ENCODE data around the gene EIF4G3. TPM values are rescaled to one million over a fixed set of nuclear protein-coding genes. Genes with fewer than 3 reads are reported as not detected.
A peak's percentile ranks its signal among the peaks of the same experiment; 100 is the strongest.
"Not testable (repeated sequence)": the region's sequence is repeated elsewhere in the genome, so short reads cannot be mapped to it uniquely, and the experiment has no call there.

Gene EIF4G3
- total RNA-seq, 2 experiments from 2014 or later: 34.9 to 35.8 TPM

DNA sequence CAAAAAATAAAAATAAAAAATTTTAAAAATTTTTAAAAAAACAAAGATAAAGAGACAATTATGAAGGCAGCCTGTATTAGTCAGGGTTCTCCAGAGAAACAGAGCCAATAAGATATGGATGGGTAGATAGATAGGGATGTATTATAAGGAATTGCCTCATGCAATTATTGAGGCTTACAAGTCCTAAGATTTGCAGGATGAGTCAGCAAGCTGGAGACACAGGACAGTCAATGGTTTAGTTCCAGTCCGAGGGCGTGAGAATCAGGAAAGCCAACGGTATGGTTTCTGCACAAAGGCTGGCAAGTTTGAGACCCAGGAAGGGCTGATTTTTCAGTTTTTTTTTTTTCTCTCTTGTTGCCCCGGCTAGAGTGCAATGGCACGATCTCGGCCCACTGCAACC lies 24.1 kb upstream of the EIF4G3 start:
- DNase-seq (no peak), ATAC-seq (ENCODE audit: low read depth) (no peak)
- POLR2A ChIA-PET: no interaction called here
- Mint-ChIP-seq H3K27ac (no peak overlapping the region), H3K4me1 (no peaks in the 10 kb centered on the region), H3K36me3 (no peaks in the 10 kb centered on the region), H3K27me3 (peaks cover 9% of the 10 kb centered on the region), H3K9me3 (no peaks in the 10 kb centered on the region), H3K4me3 (no peak overlapping the region)

DNA sequence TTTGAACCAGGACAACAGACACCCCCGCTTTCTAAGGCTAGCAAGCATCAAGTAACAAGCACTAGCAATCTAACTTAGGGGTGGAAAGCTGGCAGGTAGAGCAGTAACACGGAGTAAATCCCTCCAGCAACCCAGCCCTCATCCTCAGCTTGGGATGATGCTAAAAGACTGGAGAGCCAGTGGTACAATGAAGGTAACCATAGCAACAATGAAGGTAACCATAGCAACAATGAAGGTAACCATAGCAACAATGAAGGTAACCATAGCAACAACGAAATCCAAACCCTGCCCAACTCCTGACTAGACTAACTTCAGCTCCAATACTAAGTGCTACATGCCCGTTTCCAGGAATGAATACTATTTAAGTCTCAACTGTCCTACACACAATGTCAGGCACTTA lies 22.2 kb upstream of the EIF4G3 start:
- ATAC-seq (ENCODE audit: low read depth) (no peak), DNase-seq (no peak)
- no peaks in the 10 kb centered on the region for H3K9me3 Mint-ChIP-seq
- no peaks in the 10 kb centered on the region for H3K36me3 Mint-ChIP-seq
- no peak overlapping the region for H3K4me3 Mint-ChIP-seq
- H3K27me3 Mint-ChIP-seq: peaks cover 12% of the 10 kb centered on the region
- H3K27ac Mint-ChIP-seq: no peak overlapping the region
- H3K4me1 Mint-ChIP-seq: peaks cover 3% of the 10 kb centered on the region
- POLR2A ChIA-PET: no interaction called here

DNA sequence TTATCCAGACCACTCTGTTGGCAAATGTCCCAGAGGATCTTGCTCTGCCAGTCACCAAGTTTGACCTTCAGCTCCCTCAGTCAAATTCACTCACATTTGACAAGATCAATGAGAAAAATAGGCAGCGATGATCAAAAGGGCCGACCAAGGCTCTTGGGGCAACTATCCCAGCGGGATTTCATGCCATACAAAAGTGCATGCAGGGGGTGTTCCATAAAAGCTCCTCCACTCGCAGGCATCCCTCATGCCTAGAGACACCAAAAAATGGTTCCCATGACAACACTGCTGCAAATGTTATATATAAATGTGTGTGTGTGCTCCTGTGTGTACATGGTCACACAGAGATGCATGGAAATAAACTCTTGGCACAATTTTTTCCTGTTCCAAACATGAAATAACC lies 16.2 kb upstream of the EIF4G3 start:
- DNase-seq (no peak), ATAC-seq (ENCODE audit: low read depth) (no peak)
- POLR2A ChIA-PET: no interaction called here
- H3K4me3 Mint-ChIP-seq: no peak overlapping the region
- H3K27ac Mint-ChIP-seq: no peak overlapping the region
- H3K4me1 Mint-ChIP-seq: peaks cover 3% of the 10 kb centered on the region
- H3K36me3 Mint-ChIP-seq: no peaks in the 10 kb centered on the region
- H3K9me3 Mint-ChIP-seq: no peaks in the 10 kb centered on the region
- H3K27me3 Mint-ChIP-seq: peaks cover 36% of the 10 kb centered on the region

DNA sequence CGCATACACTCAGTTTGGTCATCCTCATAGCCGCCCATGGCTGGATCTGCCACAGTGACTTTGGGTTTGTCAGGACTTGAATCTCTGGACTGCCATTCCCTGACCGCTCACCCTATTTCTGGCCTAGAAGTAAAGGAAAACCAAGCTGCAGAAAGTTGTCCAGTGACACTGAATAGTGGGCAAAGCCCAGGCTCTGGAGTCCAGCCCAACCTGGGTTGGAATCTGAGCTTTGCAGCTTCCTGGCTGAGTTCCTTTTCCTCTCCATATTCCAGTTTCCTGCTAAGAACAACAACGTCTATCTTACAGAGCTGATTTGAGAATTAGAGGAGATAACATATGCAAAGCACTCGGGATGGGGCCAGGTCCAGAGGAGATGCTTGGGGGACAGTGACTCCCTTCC lies 15.6 kb upstream of the EIF4G3 start:
- Mint-ChIP-seq H3K27me3 (peaks cover 36% of the 10 kb centered on the region), H3K9me3 (no peaks in the 10 kb centered on the region), H3K4me1 (peaks cover 3% of the 10 kb centered on the region), H3K4me3 (no peak overlapping the region), H3K36me3 (no peaks in the 10 kb centered on the region), H3K27ac (no peak overlapping the region)
- DNase-seq (no peak), ATAC-seq (ENCODE audit: low read depth) (no peak)
- POLR2A ChIA-PET: no interaction called here

DNA sequence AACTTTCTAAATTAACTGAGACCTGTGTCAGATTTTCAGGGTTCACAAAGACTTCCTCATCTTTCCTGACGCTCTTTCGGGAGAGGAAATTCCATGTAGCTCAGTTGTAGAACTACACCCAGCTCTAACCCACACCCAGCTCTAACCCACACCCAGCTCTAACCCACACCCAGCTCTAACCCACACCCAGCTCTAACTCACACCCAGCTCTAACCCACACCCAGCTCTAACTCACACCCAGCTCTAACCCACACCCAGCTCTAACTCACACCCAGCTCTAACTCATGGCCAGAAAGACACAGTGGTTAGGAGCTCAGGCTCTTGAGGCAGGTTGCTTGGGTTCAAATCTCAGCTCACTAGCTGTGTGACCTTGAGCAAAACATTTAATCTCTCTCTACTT lies 14.1 kb upstream of the EIF4G3 start:
- H3K4me3 Mint-ChIP-seq; H3K27ac Mint-ChIP-seq; POLR2A ChIA-PET; H3K9me3 Mint-ChIP-seq; H3K4me1 Mint-ChIP-seq; ATAC-seq (ENCODE audit: low read depth); H3K36me3 Mint-ChIP-seq; DNase-seq: not testable (repeated sequence)
- peaks cover 36% of the 10 kb centered on the region for H3K27me3 Mint-ChIP-seq

DNA sequence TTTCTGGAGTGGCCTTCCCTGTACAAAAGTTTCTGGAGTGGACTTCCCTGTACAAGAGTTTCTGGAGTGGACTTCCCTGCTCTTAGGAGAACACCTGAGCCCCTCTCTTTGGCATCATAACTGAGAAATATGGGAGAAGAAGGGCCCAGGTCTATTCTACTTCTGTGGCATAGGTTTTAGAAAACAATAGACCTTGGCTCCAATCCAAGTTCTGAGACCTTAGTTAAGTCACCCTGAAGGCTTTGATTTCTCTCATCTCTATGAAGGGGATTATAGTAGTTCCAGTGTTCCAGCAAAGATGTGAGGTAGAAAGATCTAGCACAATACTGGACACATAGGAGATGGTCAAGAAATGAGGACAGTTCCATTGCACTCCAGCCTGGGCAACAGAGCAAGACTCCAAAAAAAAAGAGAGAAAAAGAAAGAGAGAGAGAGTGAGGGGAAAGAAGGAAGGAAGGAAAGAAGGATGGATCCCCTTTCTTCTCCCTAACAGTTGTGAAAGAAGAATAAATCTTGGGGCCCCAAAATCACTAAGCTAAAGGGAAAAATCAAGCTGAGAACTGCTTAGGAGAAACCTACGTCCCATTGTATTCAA lies 13.3 kb upstream of the EIF4G3 start:
- POLR2A ChIA-PET: no interaction called here
- ATAC-seq (ENCODE audit: low read depth): no peak

DNA sequence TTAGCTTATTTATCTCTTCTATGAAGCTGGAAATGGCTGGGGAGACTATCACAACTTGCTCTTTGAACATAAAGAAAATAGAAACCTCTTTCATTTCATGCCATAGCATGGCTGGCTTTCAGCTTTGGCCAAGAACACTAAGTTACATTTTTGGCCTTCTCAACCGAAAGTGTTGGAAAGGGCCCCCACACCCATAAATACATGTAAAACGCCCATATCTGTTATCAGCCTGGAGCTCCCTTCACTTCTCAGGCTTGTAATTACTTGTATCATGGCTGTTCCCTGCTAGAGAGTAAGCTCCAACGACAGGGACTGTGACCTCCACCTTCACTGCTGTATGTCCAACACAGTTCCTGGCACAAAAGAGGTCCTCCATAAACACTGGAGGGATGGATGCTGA lies 12.7 kb upstream of the EIF4G3 start:
- Mint-ChIP-seq H3K9me3 (no peaks in the 10 kb centered on the region), H3K27ac (no peak overlapping the region), H3K36me3 (no peaks in the 10 kb centered on the region), H3K27me3 (peaks cover 34% of the 10 kb centered on the region), H3K4me3 (no peak overlapping the region), H3K4me1 (peaks cover 2% of the 10 kb centered on the region)
- no peak for ATAC-seq (ENCODE audit: low read depth)
- no peak for DNase-seq
- POLR2A ChIA-PET: no interaction called here

More for the DNA sequence above, 13.3 kb upstream of the EIF4G3 start:
- Mint-ChIP-seq H3K27me3 (peaks cover 34% of the 10 kb centered on the region), H3K27ac (no peak overlapping the region), H3K36me3 (no peaks in the 10 kb centered on the region), H3K4me3 (no peak overlapping the region), H3K9me3 (no peaks in the 10 kb centered on the region), H3K4me1 (peaks cover under 1% of the 10 kb centered on the region)
- DNase-seq: no peak

DNA sequence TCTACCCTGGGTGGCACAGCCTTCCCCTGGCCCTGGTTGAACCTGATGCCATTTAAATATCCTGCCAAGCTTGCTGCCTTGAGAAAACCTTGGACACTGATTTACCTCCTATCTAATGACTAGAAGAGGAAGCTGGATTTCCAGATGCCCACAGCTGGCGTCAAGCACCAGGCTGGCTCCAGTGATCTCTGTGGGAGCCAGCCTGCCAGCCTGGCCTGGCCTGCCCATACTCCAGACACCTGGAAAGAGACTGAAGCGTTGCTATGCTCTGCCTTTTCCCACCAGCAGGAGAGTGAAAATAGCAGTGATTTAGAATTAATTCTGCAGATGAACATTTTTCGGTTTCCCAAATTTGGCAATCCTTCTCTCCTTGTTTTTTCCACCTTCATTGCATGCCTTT lies 11.5 kb upstream of the EIF4G3 start:
- no peak for ATAC-seq (ENCODE audit: low read depth)
- POLR2A ChIA-PET: no interaction called here
- H3K9me3 Mint-ChIP-seq: no peaks in the 10 kb centered on the region
- no peak overlapping the region for H3K4me3 Mint-ChIP-seq
- no peak overlapping the region for H3K27ac Mint-ChIP-seq
- H3K36me3 Mint-ChIP-seq: no peaks in the 10 kb centered on the region
- peaks cover 7% of the 10 kb centered on the region for H3K4me1 Mint-ChIP-seq
- no peak for DNase-seq
- peaks cover 26% of the 10 kb centered on the region for H3K27me3 Mint-ChIP-seq

DNA sequence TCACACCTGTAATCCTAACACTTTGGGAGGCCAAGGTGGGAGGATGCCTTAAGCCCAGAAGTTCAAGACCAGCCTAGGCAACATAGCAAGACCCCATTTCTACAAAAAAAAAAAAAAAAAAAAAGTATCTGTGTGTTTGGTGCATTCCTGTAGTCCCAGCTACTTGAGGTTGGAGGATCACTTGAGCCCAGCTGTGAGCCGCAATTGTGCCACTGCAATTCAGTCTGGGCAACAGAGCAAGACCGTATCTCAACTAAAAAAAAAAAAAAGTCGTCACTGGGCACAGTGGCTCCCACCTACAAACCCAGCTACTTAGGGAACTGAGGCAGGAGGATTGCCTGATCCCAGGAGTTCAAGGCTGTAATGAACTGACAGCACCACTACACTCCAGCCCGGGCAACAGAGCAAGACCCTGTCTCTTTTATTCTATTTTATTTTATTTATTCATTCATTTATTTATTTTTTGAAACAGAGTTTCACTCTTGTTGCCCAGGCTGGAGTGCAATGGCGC lies 8.6 kb upstream of the EIF4G3 start:
- POLR2A ChIA-PET: interaction anchor here (0.6 to 0.7 kb wide), 2 partner anchors 104 to 524 kb away, joined by 3 to 4 read pairs; partner anchors contain the start of gene DDOST
- H3K27ac Mint-ChIP-seq: no peak overlapping the region
- H3K27me3 Mint-ChIP-seq: peaks cover 18% of the 10 kb centered on the region
- no peak for ATAC-seq (ENCODE audit: low read depth)
- H3K9me3 Mint-ChIP-seq: no peaks in the 10 kb centered on the region
- no peak overlapping the region for H3K4me3 Mint-ChIP-seq
- H3K36me3 Mint-ChIP-seq: no peaks in the 10 kb centered on the region
- peaks cover 7% of the 10 kb centered on the region for H3K4me1 Mint-ChIP-seq
- DNase-seq: no peak

DNA sequence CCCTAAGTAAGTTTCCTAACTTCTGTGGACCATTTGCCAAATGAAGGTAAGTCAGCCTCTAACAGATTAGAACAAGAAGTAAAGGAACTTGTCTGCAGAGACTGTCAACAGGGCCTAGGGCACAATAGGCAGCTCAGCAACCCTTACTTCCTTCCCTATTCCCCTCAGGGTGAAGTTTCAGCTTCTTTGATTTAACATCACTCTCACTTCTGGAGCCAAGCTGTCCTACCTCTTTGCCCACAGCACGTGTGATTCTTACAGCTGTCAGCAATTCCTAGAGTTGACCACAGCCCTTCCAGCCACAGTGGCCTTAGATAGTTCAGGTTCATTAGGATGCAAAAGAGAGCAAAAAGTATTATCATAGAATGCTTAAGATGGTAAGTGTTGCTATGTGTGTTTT lies 7.6 kb upstream of the EIF4G3 start:
- DNase-seq (no peak), ATAC-seq (ENCODE audit: low read depth) (no peak)
- H3K9me3 Mint-ChIP-seq: no peaks in the 10 kb centered on the region
- no peaks in the 10 kb centered on the region for H3K36me3 Mint-ChIP-seq
- peaks cover 14% of the 10 kb centered on the region for H3K27me3 Mint-ChIP-seq
- peaks cover 7% of the 10 kb centered on the region for H3K4me1 Mint-ChIP-seq
- H3K27ac Mint-ChIP-seq: no peak overlapping the region
- POLR2A ChIA-PET: no interaction called here
- no peak overlapping the region for H3K4me3 Mint-ChIP-seq

DNA sequence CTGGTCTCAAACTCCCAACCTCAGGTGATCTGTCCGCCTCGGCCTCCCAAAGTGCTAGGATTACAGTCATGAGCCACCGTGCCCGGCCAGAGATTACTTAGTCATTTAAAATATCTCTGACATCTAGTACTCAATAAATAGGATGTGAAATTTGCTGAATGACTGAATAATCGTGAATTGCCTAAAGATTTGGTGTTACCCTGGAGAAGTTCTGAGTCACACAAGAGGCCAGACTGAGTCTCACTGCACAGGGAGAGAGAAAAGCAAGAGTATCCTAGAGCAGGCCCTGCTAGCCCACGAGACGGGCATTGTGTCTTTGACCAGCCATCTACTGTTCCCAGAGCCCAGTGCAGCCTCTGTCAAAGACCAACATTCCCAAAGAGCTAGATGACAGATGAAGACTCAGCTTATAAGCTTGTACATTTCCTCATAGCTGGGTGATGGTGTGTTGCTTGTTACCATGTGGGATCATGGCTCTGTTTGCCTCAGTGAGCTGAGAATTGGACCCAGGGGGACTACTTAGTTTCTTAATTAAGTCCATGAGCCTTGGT lies 5.6 kb upstream of the EIF4G3 start:
- POLR2A ChIA-PET: no interaction called here
- Mint-ChIP-seq H3K4me1 (peaks cover 8% of the 10 kb centered on the region), H3K4me3 (no peak overlapping the region), H3K36me3 (no peaks in the 10 kb centered on the region), H3K27ac (no peak overlapping the region), H3K27me3 (peaks cover 13% of the 10 kb centered on the region), H3K9me3 (no peaks in the 10 kb centered on the region)
- DNase-seq (no peak), ATAC-seq (ENCODE audit: low read depth) (no peak)

DNA sequence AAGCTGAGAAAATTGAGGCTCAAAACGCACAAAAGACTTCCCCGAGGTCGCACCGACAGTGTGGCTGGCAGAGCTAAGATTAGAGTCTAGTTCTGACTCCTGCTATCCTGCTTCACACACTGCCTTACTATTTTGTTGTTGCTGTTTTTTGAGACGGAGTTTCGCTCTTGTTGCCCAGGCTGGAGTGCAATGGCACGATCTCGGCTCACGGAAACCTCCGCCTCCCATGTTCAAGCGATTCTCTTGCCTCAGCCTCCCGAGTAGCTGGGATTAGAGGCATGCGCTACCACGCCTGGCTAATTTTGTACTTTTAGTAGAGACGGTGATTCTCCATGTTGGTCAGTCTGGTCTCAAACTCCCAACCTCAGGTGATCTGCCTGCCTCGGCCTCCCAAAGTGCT lies 1.6 kb upstream of the EIF4G3 start:
- H3K4me3 Mint-ChIP-seq; ATAC-seq (ENCODE audit: low read depth); H3K36me3 Mint-ChIP-seq; H3K9me3 Mint-ChIP-seq; H3K27ac Mint-ChIP-seq; DNase-seq: not testable (repeated sequence)
- peaks cover 20% of the 10 kb centered on the region for H3K4me1 Mint-ChIP-seq
- POLR2A ChIA-PET: interaction anchor here (0.5 to 2.2 kb wide), 3 partner anchors 74 to 391 kb away, joined by 3 to 9 read pairs (median 4); partner anchors contain the start of gene HP1BP3
- H3K27me3 Mint-ChIP-seq: peaks cover 13% of the 10 kb centered on the region

DNA sequence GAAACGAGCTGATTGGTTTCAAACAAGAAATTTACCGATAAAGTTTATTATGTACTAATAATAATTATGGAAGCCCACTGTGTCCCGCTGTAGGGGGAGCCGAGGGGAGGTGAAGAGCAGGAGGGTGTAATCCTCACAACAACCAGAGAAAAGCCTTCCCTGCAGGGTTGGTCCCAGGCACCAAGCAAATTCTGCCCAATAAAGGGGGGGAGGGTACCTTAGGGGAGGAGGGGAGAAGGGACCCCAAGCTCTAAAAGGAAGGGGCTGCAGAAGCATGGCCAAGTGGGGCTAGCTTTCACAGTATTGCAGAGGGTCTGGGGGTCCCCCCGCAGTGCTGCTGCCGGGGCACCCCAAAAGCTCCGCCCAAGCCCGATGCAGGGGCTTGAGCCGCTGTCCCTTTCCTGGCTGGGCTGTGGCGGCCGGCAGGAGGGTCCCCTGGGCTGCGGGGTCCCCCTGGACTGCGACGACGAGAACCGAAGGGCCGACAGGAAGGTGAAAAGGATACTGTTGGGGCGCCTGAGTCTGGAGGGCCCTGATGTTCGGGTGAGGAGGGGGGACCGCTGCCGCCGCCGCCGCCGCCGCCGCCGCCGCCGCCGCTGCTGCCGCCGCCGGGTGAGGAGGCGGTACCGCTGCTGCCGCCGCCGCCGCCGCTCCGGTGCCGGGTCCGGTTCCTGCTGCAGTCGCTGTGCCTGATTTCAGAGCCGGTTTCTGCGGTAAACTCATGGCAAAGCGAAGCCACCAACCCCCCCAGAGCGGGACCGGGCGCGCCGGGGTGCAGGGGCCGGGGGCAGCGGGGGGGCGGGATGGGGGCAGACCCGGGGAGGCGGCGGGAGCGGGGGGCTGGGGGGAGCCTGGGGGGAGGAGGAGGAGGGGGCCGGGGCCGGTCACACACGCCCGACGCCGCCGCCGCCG lies 771 bp downstream of the EIF4G3 start:
- peak overlapping the region; percentile 91 for H3K4me3 Mint-ChIP-seq
- peak; percentile 3 for ATAC-seq (ENCODE audit: low read depth)
- POLR2A ChIA-PET: interaction anchor here (0.9 kb wide), 1 partner anchor 389 kb away, joined by 3 read pairs; the partner anchor contains the start of gene HP1BP3

More for the DNA sequence above, 771 bp downstream of the EIF4G3 start:
- peaks cover 24% of the 10 kb centered on the region for H3K4me1 Mint-ChIP-seq
- H3K9me3 Mint-ChIP-seq: no peaks in the 10 kb centered on the region
- peak overlapping the region; percentile 86 for H3K27ac Mint-ChIP-seq
- DNase-seq: peak; percentile 67
- peaks cover 19% of the 10 kb centered on the region for H3K36me3 Mint-ChIP-seq
- peaks cover 7% of the 10 kb centered on the region for H3K27me3 Mint-ChIP-seq

All from activated naive CD8-positive, alpha-beta T cell treated with anti-CD3 and anti-CD28 coated beads, Interleukin-2, amount 10 ng/mL, durations not matched to agents 7 days and 5 days (primary cell).